IPS-NIHi7 (cell line): Measurements from ENCODE around the gene MED10.

Experiments
- DNase-seq: peaks from one replicate; pipeline ENCODE4 v3.0.0; 2012; ENCODE audit warnings: mixed read lengths; ENCODE audit errors: extremely low spot score

MED10 gene

DNA sequence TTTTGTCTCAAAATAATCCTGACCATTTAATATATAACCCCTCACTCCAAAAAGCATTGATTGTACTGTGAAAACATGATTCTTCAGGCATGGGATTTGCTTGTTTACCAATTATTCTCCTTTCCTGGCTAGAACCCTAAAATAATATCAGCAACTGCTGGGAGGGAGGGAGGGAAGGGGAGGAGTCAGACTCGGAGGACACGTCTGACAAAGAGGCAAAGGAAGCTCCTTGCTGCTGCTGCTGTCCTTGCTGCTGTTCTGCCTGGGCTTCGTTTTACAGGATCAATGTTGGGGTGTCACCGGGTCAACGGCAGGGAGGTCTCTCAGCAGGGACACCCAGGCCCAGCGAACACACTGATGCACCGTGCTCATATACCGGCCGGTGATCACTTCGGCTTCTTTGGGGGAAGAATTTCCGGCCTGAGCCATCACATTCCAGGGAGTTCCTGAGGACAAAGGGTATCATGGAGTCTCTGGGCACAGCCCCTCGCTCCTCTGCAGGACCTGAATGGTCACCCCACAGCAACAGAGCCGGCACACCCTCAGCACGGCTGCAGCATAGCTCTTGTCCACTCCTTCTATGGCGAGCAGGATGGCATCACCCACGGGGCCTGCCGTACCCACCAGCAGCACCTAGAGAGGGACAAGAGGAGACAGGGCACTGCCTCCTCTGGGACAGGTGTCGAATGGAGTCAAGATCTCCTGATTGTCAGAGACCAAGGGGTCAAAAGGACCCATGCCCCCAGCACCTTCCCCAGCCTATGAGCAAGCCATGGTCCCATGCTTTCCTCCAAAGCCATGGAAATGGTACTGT lies 27.9 kb downstream of the MED10 start:
- DNase-seq, result no peak

DNA sequence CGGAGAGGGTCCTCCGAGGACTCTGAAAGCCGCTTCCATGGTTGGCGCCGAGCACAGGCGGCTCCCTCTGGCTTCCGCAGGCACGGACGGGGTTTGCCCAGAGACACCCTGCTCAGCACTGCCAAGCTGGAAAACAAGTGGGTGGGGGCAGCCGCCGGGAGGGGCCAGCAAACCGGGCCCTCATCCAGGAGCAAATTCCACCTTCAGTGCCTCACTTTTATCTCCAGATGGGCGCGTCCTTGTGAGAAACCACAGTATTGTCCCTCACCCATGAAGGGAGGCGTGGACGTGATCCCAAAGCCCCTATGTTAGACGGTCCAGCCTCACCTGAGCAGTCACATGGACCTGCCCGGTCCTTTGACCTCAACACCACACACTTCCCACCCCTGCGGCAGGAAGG lies 29.0 kb downstream of the MED10 start:
- DNase-seq, result no peak

GRCh38 chr5:6348476-6349000 lies 29.8 kb downstream of the MED10 start:
- no peak for DNase-seq

- DNase-seq, result no peak
Observed at GRCh38 chr5:6347673-6348072, 30.7 kb downstream of the MED10 start.

- DNase-seq, result no peak
Observed at GRCh38 chr5:6347165-6347564, 31.2 kb downstream of the MED10 start.

DNA sequence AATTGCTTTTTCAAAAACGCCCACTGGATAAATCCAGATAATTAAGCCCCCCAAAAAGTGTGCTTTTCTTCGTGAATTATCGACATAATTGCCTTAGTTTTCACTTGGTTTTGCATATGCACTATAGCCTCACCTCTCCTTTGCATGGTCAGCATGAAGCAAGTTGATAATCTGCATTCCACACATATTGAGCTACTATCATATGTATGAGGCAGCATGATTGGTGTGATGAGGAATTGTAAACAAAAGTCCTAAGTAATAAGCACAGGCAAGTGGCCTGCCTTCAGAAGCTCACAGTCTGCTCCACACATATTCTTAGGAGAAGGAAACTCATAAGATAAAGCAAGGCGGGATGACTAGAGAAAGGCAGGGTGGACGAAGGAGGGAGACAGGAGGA lies 33.8 kb downstream of the MED10 start:
- no peak for DNase-seq

- DNase-seq, result no peak
Observed at GRCh38 chr5:6343951-6344592, 34.3 kb downstream of the MED10 start.

DNA sequence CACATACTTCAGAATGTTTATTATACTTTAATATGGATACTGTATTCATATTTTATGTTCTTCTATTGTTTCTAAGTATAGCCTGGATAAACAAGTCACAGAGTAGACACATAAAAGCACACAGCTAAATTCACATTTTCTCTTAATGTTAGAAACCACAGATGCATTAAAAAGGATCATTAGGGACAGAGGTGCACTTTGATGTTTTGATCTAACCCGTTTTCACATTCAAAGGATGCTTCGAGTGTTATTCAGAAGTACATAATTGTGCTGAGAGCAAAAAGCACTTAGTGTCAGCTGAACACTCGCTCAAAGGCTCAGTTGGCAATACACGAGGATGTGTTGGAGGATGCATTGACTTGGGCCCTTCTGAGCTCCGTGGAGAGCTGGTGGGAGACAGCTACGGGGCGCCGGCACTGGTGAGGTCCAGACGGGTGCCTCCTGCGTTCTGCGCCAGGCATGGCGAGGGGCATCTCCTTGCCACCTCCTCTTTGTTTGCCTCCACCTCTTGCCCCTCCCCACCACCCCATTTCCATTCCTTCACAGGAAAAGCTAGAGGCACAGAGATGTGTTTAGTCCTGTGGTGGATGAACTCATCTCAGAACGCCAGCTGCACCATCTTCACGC lies 35.5 kb downstream of the MED10 start:
- DNase-seq, result no peak

GRCh38 chr5:6340100-6340499 lies 38.2 kb downstream of the MED10 start:
- no peak for DNase-seq

GRCh38 chr5:6338871-6339270 lies 39.5 kb downstream of the MED10 start:
- no peak for DNase-seq

- DNase-seq, result no peak
Observed at GRCh38 chr5:6338135-6338534, 40.2 kb downstream of the MED10 start.

- no peak for DNase-seq
Observed at GRCh38 chr5:6333182-6333905, 45.0 kb downstream of the MED10 start.

DNA sequence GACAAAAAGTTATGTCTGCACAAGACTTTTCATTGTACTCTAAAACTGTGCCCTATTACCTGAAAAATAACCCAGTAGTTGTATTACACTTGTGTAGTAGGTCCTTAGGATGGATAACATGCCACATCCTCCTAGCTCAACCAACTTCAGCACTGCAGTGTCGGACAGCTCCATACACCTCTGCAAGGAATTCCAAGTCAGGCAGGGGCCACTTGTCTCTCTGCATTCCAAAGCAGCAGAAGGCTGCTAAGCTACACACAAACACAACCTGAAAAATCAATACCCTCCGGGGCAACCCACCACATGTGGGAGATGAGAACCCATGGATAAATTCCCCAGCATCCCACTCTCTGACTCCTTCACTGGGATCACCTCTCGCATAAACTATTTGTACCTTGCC lies 50.2 kb downstream of the MED10 start:
- DNase-seq, result peak; percentile 85

DNA sequence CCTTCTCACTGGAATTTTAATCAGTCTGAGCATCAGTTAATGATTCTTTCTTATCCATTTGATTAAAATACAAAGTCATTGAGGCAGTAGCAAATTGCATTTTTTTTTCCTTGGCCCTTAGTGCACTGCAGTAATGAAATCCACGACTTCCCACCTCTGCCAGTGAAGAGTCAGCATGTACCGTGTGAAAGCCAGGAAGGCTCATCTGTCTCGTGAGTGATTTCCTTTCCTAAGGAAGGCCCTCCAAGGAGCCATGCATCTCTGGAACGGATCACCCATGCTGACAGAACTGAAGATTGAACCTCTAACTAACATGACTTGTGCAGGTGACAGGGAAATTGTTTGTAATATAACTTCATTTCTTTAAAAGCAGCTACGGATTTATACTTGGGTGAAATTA lies 51.6 kb downstream of the MED10 start:
- DNase-seq, result no peak

- no peak for DNase-seq
Observed at GRCh38 chr5:6322163-6322713, 56.1 kb downstream of the MED10 start.
